ENCODE measurements around the gene UBL4A. TPM values are rescaled to one million over a fixed set of nuclear protein-coding genes. Genes with fewer than 3 reads are reported as not detected.

UBL4A gene
- total and polyA plus RNA-seq, 9 of the 15 experiments (the other 6 are each of a cell fraction or from before 2014, with no cell fraction given): 15.2 to 140 (median 100) TPM

DNA sequence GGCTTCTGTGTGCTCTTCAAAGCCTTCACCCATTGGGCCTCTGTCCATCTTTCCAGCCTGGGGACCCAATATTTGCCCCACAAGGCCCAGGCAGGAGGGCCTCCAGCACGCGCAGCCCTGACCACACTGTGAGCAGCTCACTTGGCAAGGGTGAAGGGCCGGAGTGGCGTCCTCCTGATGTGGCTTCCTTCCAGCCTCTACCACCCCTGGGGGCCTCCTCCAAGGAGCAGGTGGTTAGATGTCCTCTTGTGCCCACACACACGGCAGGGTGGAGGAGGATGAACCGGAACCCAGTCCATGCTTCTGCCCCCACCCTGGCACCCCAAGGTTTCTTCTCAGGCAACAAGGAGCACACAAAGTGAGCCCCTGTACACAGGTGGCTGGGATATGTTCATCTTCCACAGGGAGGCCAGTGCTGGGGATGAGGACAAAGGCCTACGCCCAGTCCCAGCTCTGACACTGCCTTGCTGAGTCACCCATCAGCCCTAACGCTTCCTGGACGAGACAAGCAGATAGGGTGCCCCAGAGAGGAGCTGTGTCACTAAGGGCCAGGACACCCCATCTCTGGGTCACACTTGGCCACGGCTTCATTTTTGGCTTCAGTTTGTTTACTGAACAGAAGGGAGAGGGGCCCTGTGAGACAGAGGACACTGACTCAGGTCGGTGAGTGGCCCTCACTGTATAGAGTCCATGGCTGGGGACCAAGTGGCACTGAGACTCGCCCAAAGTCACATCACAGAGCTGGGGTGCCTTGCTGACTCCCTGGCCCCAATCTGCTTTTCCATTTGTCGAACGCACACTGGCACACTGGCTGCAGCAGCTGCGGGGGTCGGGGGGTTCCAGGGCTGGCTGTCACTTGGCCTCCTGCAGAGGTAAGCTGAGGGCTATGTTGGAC, 1.9 kb downstream of the UBL4A start (continued):
- TF ChIP-seq PHF8 (IDR thresholded peaks at IDR 0.05; ENCODE audit: borderline replicate concordance, low read length): peak; percentile 10; the same call in 1 of the 2 replicates
- peak in 1 of 2 experiments; percentile 59; a peak in 1 of 4 replicates for TF ChIP-seq HDAC1 (IDR thresholded peaks at IDR 0.05)
- no peak; the same call in 1 of the 2 replicates for TF ChIP-seq TCF3 (CRISPR knock-in tag; IDR thresholded peaks at IDR 0.05)
- TF ChIP-seq NR4A1 (CRISPR knock-in tag; IDR thresholded peaks at IDR 0.05): no peak
- peak; percentile 50; the same call in 1 of the 2 replicates for TF ChIP-seq NR4A1 (tag; IDR thresholded peaks at IDR 0.05)
- no peak for TF ChIP-seq HNRNPUL1 (IDR thresholded peaks at IDR 0.05; ENCODE audit: low read length)
- TF ChIP-seq ARNT (IDR thresholded peaks at IDR 0.05): 0 out of 4 replicates have a peak, but pooled peaks of 1 of the 2 experiments have one; percentile 23
- peak; percentile 36 for TF ChIP-seq POLR2G (IDR thresholded peaks at IDR 0.05; ENCODE audit: low read depth, low read length)
- no peak for TF ChIP-seq PTTG1 (tag; IDR thresholded peaks at IDR 0.05; ENCODE audit: low read depth)
- peak; percentile 60 for TF ChIP-seq TAF1 (IDR thresholded peaks at IDR 0.05; ENCODE audit: control insufficient read depth, extremely low read depth, insufficient read depth, low read length, severe bottlenecking)
- TF ChIP-seq KDM1A (IDR thresholded peaks at IDR 0.05): peak; percentile 41 to 46; a peak in 2 of 4 replicates
- TF ChIP-seq HMG20A (CRISPR knock-in tag; conservative IDR thresholded peaks at IDR 0.05): no peak
- TF ChIP-seq SAFB (IDR thresholded peaks at IDR 0.05; ENCODE audit: borderline replicate concordance, low read depth, low read length): no peak
- TF ChIP-seq C11orf30 (IDR thresholded peaks at IDR 0.05; ENCODE audit: low read depth): peak; percentile 95
- TF ChIP-seq, protein P1, sequence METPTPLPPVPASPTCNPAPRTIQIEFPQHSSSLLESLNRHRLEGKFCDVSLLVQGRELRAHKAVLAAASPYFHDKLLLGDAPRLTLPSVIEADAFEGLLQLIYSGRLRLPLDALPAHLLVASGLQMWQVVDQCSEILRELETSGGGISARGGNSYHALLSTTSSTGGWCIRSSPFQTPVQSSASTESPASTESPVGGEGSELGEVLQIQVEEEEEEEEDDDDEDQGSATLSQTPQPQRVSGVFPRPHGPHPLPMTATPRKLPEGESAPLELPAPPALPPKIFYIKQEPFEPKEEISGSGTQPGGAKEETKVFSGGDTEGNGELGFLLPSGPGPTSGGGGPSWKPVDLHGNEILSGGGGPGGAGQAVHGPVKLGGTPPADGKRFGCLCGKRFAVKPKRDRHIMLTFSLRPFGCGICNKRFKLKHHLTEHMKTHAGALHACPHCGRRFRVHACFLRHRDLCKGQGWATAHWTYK (CRISPR knock-in tag; IDR thresholded peaks at IDR 0.05): peak; percentile 29; the same call in 1 of the 2 replicates
- TF ChIP-seq ZNF717 (CRISPR knock-in tag; IDR thresholded peaks at IDR 0.05): no peak
- peak; percentile 50; the same call in 1 of the 2 replicates for TF ChIP-seq ATF7 (IDR thresholded peaks at IDR 0.05)
- TF ChIP-seq, protein P2, sequence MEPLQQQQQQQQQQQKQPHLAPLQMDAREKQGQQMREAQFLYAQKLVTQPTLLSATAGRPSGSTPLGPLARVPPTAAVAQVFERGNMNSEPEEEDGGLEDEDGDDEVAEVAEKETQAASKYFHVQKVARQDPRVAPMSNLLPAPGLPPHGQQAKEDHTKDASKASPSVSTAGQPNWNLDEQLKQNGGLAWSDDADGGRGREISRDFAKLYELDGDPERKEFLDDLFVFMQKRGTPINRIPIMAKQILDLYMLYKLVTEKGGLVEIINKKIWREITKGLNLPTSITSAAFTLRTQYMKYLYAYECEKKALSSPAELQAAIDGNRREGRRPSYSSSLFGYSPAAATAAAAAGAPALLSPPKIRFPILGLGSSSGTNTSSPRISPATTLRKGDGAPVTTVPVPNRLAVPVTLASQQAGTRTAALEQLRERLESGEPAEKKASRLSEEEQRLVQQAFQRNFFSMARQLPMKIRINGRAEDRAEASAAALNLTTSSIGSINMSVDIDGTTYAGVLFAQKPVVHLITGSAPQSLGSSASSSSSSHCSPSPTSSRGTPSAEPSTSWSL (CRISPR knock-in tag; IDR thresholded peaks at IDR 0.05; ENCODE audit: borderline replicate concordance): no peak
- TF ChIP-seq EP300 (IDR thresholded peaks at IDR 0.05; ENCODE audit: low read length): peak; percentile 79
- TF ChIP-seq POLR2A (conservative IDR thresholded peaks at IDR 0.05): peak; percentile 71
- TF ChIP-seq ZKSCAN1 (IDR thresholded peaks at IDR 0.05; ENCODE audit: low read depth, low read length): no peak
- TF ChIP-seq, protein P3, sequence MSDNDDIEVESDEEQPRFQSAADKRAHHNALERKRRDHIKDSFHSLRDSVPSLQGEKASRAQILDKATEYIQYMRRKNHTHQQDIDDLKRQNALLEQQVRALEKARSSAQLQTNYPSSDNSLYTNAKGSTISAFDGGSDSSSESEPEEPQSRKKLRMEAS (CRISPR knock-in tag; IDR thresholded peaks at IDR 0.05): peak; percentile 59
- TF ChIP-seq ZNF134 (CRISPR knock-in tag; conservative IDR thresholded peaks at IDR 0.05): no peak
- TF ChIP-seq SP2 (IDR thresholded peaks at IDR 0.05; ENCODE audit: extremely low read depth, low read depth, low read length, poor library complexity, severe bottlenecking): no peak
- TF ChIP-seq, protein P4, sequence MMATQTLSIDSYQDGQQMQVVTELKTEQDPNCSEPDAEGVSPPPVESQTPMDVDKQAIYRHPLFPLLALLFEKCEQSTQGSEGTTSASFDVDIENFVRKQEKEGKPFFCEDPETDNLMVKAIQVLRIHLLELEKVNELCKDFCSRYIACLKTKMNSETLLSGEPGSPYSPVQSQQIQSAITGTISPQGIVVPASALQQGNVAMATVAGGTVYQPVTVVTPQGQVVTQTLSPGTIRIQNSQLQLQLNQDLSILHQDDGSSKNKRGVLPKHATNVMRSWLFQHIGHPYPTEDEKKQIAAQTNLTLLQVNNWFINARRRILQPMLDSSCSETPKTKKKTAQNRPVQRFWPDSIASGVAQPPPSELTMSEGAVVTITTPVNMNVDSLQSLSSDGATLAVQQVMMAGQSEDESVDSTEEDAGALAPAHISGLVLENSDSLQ (IDR thresholded peaks at IDR 0.05): peak; percentile 56; the same call in 1 of the 2 replicates
- peak; percentile 33; the same call in 1 of the 2 replicates for TF ChIP-seq NCOA1 (IDR thresholded peaks at IDR 0.05; ENCODE audit: low read depth)
